ENCODE results near the gene EPAS1. TPM values are rescaled to one million over a fixed set of nuclear protein-coding genes. Genes with fewer than 3 reads are reported as not detected.
A peak's percentile ranks its signal among the peaks of the same experiment; 100 is the strongest.

EPAS1 gene
- polyA plus RNA-seq, 1 donor, result 43.4 TPM

- DNase-seq, result no peak
These were observed 43.7 kb downstream of the EPAS1 start for GRCh38 chr2:46340740-46341420.

GRCh38 chr2:46342566-46343315 is 45.5 kb downstream of the EPAS1 start:
- no peak for DNase-seq

GRCh38 chr2:46344706-46345105 is 47.5 kb downstream of the EPAS1 start:
- DNase-seq, result no peak

GRCh38 chr2:46345775-46346174 is 48.6 kb downstream of the EPAS1 start:
- no peak for DNase-seq

DNA sequence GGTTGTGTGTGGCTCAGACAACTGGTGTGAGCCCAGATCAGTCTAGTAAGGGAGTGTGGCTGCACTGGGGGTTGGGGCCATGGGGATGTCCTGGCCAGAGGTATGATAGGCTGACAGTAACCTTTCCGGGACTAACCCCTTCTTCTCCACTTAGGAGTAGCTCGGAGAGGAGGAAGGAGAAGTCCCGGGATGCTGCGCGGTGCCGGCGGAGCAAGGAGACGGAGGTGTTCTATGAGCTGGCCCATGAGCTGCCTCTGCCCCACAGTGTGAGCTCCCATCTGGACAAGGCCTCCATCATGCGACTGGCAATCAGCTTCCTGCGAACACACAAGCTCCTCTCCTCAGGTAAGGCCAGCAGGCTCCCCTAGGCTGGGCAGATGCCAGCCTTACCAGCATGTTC is 49.5 kb downstream of the EPAS1 start:
- DNase-seq, result no peak

GRCh38 chr2:46347648-46348280 is 50.6 kb downstream of the EPAS1 start:
- no peak for DNase-seq

DNA sequence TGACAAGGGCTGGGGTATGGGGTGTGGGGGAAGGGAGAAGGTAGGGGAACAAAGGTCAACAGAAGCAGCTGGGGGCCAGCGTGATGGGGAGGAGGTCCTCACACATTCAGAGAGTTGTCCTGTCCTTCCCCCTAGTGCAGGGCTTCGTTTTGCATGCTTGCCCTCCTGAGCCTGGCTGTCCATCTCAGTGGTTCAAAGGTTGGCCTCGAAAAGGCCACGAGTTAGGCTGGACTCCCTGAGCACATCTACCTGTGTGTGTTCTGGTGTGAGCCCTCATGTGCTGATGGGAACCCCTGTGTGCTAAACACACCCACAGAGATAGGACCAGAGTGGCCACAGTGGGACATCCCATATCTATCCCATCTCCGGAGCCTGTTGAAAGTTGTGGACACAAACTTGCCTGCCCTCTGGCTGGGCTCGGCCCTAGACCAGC is 51.9 kb downstream of the EPAS1 start:
- DNase-seq, result no peak

DNA sequence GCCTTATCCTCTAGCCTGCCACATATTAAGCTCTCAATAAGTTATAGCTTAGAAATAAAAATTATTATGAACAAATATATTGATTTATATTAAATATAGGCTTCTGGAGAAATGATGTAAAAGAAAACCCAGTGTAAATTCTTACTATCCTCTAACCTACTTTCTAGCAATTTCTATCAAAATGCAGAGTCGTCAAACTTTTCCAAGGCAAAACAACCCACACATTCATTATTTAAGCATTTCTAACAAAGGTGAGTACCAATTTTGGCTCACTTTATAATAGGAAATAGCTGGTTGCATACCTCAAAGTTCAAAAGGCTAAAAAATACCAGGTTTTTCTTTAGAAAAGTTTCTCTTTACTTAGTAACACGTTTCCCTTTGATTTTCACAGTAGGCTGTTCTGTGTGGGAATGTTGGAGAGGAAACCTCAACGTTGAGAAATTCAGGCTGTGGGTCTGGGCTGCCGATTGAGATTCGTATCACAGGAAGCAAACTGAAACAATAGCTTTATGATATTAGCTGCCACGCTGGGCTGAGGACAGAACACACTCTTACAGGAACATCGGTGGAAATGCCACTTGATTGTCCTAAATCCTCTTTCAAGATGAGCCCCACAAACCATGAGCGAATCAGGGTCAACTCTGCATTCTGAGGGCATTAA is 53.0 kb downstream of the EPAS1 start:
- no peak for DNase-seq

DNA sequence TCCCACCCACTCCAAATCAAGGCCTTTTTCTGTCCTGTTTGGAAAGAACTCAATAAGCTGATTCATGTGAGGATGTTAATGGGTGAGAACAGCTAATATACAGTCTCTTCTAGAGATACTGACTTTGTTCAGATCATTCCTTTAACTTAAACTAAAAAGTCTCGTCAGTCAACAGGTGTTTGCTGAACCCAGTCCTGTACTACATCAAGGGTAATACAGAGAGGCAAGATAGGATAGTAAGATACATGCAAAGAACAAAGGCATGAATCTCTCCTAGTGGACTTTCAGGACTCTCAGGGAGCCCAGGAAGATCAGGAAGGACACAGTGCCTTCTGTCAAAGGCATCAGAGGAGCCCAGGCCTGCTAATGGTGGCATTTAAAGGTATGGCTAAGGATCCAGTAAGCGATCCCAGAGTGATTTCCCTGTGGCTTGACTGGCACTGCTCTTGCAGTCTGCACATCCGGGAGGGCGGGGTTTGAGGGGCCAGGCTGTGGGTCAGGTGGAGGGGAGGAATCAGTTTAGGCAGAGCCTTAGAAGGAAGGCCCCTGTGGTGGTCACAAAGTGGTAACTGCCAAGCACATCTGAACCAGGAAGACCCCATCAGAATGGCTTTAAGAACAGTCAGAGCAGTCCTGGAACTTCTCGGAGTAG is 54.0 kb downstream of the EPAS1 start:
- no peak for DNase-seq

DNA sequence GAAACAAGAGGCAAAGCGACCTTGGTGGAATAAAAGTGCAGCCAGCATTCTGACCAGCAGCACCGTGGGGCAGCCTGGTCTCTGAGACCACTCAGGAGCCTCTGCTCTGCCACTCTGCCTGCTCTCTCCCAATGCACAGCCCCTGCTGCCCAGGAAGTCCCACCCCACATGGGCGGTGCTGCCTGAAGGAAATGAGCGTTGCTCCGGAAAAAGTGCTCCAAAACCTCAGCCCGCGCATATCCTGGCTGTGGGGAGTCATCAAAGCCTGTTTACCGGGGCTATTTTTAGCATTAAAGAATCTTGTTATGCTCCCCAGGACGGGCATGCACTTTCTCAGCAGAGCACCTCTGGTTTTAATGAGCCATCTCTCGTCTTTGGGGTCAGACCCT is 54.5 kb downstream of the EPAS1 start:
- no peak for DNase-seq

DNA sequence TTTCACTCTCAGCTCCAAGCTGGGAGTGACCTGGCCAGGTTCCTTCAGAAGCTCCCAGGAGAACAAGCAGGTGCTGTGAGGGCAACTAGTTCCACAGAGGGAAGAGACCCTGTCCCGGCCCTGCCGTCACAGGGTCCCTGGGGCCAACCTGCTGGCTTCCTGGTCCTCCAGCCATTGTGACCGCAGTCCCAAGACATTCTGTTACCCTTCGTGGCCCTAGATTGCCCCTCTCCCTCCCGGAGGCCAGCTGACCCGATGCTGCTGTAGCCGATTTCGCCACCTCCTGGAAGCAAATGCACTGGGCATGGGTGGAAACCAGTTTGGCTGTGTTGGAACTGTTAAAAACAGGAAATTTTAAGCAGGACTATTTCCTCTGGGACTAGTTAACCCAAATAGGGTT is 55.4 kb downstream of the EPAS1 start:
- no peak for DNase-seq

DNA sequence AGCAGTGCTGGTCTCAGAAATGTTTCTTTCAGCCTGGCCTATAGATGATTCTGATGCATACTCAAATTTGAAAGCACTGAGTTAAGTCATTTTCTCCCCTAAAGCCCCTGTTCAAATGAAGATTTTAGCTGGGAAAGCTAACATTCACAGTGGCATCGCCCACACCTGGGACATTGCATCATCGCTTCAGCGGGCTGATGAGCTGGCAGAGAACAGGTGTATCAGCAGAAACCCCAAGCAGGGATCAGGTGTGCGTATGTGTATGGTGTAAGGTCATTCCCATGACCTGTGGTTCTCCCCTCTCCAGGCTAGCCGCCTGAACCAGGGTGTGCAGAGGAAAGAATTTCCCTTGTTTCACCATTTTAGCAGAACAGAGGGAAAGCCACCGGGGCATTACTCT is 56.3 kb downstream of the EPAS1 start:
- DNase-seq, result no peak

DNA sequence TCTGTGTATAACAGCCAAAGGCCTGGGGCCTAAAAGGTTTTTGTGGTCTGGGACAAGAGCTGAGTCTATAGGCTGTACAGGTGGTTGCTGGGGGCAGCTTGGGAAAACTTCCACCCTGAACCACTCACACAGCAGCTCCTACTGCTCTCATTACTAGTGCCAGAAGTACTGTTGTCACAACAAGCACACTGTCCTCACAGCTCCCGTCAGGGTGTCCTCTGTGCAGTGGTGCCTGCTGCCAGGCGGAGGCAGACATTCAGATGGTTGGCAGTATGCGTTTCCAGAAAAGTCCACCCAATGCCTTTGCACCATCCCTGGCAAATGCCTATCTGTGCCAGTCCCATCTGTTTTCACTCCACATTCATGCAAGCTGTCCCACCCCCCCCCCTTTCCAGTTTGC is 58.5 kb downstream of the EPAS1 start:
- DNase-seq, result no peak

- no peak for DNase-seq
These were observed 59.8 kb downstream of the EPAS1 start for GRCh38 chr2:46356991-46357390.

DNA sequence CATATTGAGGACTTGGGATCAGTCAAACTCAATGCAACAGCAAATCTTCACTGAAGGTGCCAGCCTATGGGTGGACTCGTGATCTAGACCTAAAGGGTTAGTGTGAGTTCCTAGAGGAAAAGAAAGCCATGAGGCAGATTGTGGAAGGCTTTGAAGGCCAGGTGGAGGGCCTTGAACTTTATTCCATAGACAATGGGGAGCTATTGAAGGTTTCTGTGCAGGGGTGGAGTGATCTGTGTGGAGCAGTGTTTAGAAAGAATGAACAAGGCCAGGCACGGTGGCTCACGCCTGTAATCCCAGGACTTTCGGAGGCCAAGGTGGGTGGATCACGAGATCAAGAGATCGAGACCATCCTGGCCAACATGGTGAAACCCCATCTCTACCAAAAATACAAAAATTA is 61.5 kb downstream of the EPAS1 start:
- no peak for DNase-seq

GRCh38 chr2:46360303-46360702 is 63.1 kb downstream of the EPAS1 start:
- DNase-seq, result no peak

DNA sequence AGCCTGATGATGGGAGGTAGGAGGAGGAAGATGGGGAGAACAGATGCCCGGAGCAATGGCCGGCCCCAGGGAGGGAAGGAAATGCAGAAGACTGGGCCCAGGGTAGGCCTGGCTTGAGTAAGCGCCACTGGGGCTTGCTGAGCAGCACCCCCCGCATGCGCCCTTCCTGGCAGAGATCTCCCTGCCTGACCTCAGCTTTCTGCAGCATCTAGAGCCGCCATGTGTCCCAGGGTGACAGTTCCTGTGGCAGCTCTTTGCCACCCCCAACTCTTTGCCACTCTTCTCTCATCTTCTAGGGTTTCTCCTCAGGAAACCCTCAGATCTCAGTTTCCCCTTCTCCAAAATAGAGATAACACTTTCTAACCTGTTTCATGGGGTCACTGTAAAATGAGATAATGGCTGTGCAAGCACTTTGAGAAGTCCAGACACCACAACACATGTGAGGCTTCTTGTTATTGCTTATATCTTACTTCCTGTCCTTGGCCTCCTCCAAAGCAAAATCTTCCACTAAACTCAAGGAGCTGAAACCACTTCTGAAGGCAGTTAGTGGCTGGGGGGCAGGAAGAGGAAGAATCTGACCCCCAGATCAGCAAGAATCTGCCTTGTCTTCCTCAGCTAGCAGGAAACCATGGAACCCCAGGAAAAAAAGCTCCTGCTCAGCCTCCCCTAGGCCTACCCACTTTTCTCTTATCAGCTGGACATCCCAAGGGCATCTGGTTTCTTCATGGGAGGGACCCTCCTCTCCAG is 64.9 kb downstream of the EPAS1 start:
- no peak for DNase-seq

DNA sequence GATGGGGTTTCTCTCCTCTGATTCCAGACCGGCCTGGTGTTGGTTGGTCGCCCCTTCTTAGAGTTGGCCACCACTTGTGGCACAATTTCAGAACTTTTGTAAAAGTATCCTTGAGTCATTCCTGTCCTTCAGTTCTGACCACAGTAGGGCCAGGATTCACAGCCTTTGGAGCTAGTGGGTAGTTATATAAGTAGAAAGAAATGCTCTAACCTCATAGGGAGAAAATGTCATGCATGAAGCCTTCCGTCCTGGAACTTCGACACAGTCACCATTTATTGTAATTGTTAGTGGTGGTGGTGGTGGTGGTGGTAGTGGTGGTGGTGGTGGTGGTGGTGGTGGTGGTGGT is 65.4 kb downstream of the EPAS1 start:
- DNase-seq, result no peak

DNA sequence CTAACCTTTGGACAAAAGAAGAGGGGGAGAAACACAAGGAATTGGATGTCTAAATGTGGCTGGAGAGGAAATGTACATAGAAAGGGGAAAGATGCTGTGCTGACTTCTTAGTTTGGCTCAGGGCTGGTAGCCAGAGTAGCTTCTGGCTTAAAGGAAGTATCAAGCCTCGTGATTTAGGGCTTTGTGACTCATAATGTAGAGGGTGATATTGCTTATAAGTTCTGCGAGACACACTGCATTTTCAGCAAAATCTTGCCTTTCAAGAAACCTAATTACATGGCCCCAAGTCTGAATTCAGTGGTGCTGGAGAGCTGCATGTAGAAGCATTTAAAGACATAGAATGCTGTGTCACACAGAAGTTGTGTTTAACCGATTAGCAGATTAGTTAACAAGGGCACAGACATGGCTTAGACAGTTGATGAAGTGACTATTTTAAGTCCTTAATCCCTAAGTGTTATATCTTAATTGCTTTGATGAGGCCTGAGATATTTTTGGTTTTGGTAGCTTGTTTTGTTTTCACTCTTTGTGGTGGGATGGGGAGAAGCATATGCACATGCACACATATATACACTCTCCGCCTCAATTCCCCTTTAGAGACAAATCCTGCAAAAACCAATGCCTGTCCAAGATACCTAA is 66.4 kb downstream of the EPAS1 start:
- no peak for DNase-seq

- DNase-seq, result peak; percentile 34
These were observed 67.7 kb downstream of the EPAS1 start for GRCh38 chr2:46364797-46365457.

Data from hindlimb muscle (tissue), 1 donor.